ENCODE data around the gene ZC3H12C. TPM values are rescaled to one million over a fixed set of nuclear protein-coding genes. Genes with fewer than 3 reads are reported as not detected.
"Not testable (repeated sequence)": the region's sequence is repeated elsewhere in the genome, so short reads cannot be mapped to it uniquely, and the experiment has no call there.

ZC3H12C gene
- total RNA-seq, 2 donors from 2014 or later, result 0.38 to 1.4 TPM

DNA sequence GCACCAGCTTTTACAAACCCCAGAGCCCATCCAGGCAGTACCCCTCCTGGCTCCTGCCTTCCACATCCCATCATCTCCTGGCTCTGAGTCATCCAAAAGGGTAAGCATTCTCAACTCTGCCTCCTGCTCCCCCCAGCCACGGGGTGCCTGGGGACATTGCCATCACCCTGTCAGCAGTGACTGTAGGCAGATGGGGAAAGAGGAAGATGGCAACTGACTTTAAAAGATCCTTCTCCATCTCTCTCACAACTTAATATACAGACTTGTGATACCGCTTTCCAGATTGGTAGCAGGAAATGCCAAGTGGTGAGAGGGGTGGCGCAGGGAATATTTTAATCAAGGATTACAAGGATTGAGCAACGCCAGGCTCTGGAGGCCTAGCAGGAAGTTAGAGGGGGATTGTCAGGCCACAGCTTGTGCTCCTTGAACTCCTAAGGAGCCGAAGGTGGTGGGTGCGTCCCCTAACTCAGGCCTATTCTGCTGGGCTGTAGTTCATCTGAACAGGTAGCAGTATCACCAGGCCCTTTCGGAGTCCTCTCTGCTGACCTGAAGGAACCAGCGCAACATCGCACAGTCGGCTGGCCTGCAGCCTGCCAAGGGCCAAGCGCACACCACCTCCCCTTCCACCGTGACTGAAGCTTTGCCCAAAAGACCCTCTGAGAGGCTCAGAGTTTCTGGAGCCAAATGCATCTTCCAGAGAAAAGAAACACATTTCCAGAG is 83.3 kb downstream of the ZC3H12C start:
- peak in 1 of 2 donors; percentile 7 for ATAC-seq
- peaks cover 6% of the 10 kb centered on the region in 2 donors for H3K4me1 Mint-ChIP-seq (ENCODE audit: low read depth in 2 of 2)
- H3K27me3 Mint-ChIP-seq, result peaks cover 7 to 14% of the 10 kb centered on the region in 2 donors
- DNase-seq (ENCODE audit: low spot score), result no peak
- H3K9me3 Mint-ChIP-seq, result no peaks in the 10 kb centered on the region
- H3K4me3 Mint-ChIP-seq, result no peak overlapping the region
- no peaks in the 10 kb centered on the region for H3K36me3 Mint-ChIP-seq
- no peak overlapping the region for H3K27ac Mint-ChIP-seq

DNA sequence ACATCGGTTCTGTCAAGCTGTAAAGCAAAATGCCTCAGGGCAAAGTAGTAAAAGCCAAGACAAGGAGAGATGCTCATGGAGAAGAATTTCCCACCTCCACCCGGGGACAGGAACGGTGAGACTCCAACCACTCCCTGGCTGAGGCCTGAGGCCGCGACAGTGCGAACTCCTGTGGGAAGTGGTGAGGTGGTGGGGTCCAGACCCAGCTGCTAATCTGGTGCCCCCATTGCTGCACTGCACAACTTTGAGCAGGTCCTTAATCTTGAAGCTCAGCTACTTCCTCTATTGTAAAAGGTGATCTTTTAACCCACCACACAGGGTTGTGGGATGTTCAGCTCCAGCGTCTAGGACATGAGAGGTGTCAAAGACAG is 83.9 kb downstream of the ZC3H12C start:
- peaks cover 6% of the 10 kb centered on the region in 2 donors for H3K4me1 Mint-ChIP-seq (ENCODE audit: low read depth in 2 of 2)
- H3K27ac Mint-ChIP-seq, result no peak overlapping the region
- no peak overlapping the region for H3K4me3 Mint-ChIP-seq
- no peaks in the 10 kb centered on the region for H3K9me3 Mint-ChIP-seq
- ATAC-seq (no peak), DNase-seq (ENCODE audit: low spot score) (no peak)
- H3K36me3 Mint-ChIP-seq, result no peaks in the 10 kb centered on the region
- H3K27me3 Mint-ChIP-seq, result peaks cover 7 to 11% of the 10 kb centered on the region in 2 donors

DNA sequence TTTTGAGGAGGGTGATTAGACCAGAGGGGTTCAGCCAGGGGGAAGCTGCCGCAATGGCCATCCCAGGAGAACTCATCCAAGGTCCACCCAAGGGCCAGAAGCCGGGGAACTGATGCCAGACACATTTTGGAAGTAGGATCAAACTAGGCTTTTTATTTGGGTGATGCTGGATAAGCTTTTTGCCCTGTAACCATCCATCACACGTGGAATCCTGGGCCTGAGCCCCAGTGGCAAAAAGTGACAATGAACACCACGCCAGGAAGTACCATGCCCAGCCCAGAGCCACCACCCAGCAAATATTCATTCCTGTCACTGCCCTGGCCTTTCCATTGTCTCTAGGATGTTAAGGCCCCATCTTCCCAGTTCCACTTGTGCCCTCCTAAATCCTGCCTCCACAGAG is 85.9 kb downstream of the ZC3H12C start:
- ATAC-seq (no peak), DNase-seq (ENCODE audit: low spot score) (no peak)
- Mint-ChIP-seq H3K27me3 (peaks cover 0 to 2% of the 10 kb centered on the region in 2 donors), H3K9me3 (no peaks in the 10 kb centered on the region), H3K27ac (no peak overlapping the region), H3K36me3 (no peaks in the 10 kb centered on the region), H3K4me3 (no peak overlapping the region), H3K4me1 (ENCODE audit: low read depth in 2 of 2) (peaks cover 3% of the 10 kb centered on the region in 2 donors)

DNA sequence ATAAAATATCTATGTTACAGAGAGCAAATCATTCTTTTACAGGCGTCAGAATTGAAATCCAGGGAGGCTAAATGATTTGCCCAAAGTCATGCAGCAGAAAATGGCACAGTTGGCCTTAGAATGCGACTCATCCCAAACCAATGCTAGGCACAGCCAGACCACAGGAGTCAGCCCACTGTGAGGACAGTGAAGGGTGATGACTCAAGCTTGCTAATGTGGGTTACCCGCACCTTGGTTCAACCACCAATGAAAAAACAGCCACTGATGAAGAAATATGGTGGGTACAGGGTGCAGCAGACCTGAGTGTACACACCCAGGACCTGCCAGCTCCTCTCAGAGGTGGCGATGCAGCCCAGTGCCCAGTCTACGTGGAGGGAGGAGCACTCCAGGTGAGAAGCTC is 89.7 kb downstream of the ZC3H12C start:
- Mint-ChIP-seq H3K36me3 (no peaks in the 10 kb centered on the region), H3K9me3 (no peaks in the 10 kb centered on the region), H3K4me3 (no peak overlapping the region), H3K27me3 (peaks cover 0 to 2% of the 10 kb centered on the region in 2 donors), H3K4me1 (ENCODE audit: low read depth in 2 of 2) (no peaks in the 10 kb centered on the region), H3K27ac (no peak overlapping the region)
- ATAC-seq (peak; percentile 54 to 57), DNase-seq (ENCODE audit: low spot score) (no peak)

DNA sequence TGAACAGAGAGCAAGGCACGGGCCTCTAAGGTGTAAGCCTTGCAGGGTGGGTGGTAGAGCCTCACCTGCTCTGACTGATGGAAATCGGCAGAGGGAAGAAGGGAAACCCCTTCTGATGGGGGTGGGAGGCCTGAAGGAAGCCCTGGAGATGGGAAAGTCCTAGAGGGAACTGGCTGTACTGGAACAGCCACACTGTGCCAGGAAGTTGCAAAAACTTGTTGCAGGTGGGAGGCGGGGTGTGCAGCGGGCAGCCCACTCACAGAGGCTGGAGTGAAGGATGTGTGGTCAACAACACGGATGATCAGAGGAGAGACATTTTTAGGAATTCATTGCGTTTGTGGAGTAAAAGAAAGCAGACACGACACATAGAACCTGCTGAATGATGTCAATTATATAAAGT is 91.3 kb downstream of the ZC3H12C start:
- no peak overlapping the region for H3K27ac Mint-ChIP-seq
- peaks cover 0 to 6% of the 10 kb centered on the region in 2 donors for H3K27me3 Mint-ChIP-seq
- H3K4me3 Mint-ChIP-seq, result no peak overlapping the region
- H3K9me3 Mint-ChIP-seq, result no peaks in the 10 kb centered on the region
- no peaks in the 10 kb centered on the region for H3K36me3 Mint-ChIP-seq
- H3K4me1 Mint-ChIP-seq (ENCODE audit: low read depth in 2 of 2), result no peaks in the 10 kb centered on the region
- DNase-seq (ENCODE audit: low spot score) (no peak), ATAC-seq (no peak)

DNA sequence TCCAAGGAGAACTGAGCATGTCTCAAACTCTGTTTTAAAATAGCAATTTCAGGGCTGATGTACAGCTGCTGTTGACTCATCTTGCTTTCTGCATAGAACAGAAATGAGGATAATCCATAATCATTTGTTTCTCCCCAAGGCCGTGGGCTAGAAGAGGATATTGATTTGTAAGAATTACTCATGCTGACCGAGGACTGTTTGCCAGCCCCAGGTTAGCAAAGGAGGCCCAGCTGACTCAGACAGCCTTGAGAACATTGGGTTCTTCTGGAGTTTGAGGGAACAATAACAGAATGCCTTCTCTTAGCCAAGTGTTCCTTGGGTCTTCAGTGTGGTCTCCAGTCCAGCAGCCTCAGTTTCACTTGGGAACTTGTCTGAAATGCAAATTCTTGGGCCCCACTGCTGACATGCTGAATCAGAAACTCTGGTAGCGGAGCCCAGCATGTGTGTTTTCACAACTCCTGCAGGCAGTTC is 92.0 kb downstream of the ZC3H12C start:
- no peaks in the 10 kb centered on the region for H3K4me1 Mint-ChIP-seq (ENCODE audit: low read depth in 2 of 2)
- H3K4me3 Mint-ChIP-seq, result no peak overlapping the region
- no peaks in the 10 kb centered on the region for H3K9me3 Mint-ChIP-seq
- no peak for DNase-seq (ENCODE audit: low spot score)
- no peak for ATAC-seq
- H3K36me3 Mint-ChIP-seq, result no peaks in the 10 kb centered on the region
- no peak overlapping the region for H3K27ac Mint-ChIP-seq
- peaks cover 0 to 7% of the 10 kb centered on the region in 2 donors for H3K27me3 Mint-ChIP-seq

DNA sequence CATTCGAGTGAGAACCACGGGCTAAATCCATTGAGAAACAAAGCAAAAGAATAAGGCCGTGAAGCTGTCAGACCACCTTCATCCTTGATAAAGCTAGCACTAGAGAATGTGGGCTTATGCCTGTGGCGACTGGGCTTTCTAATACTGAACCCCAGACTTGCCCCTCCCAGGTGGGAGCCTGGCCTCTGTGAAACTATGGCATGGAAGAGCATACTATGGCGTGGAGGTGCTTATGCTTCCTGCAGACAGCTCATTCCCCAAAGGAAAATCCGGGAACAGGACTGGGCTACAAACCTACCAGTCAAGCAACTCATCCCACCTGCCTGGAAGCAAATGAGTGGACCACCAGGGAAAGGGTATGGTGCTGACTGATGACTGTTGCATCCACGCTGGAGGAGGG is 92.4 kb downstream of the ZC3H12C start:
- ATAC-seq, result no peak
- no peak for DNase-seq (ENCODE audit: low spot score)
- no peak overlapping the region for H3K4me3 Mint-ChIP-seq
- H3K27ac Mint-ChIP-seq, result no peak overlapping the region
- H3K9me3 Mint-ChIP-seq, result no peaks in the 10 kb centered on the region
- H3K36me3 Mint-ChIP-seq, result no peaks in the 10 kb centered on the region
- peaks cover 0 to 8% of the 10 kb centered on the region in 2 donors for H3K27me3 Mint-ChIP-seq
- H3K4me1 Mint-ChIP-seq (ENCODE audit: low read depth in 2 of 2), result no peaks in the 10 kb centered on the region

DNA sequence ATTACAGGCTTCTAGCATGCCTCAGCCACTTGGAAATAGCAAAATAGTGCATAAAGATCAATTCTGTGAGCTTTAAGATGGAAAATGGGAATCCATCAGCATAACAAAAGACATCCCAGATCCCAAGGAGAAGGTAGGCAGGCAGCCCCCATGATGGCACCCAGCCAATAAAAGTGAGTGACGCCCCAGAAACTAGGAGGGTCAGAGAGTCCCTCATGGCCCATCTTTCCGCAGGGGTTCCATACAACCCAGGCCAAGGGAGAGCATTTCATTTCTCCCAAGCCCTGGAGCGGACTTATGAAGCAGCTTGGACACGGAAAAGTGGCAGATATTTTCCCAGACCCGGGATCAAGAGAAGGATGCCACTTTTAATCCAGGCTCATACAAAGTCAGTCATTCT is 93.3 kb downstream of the ZC3H12C start:
- H3K4me3 Mint-ChIP-seq, result no peak overlapping the region
- H3K9me3 Mint-ChIP-seq, result no peaks in the 10 kb centered on the region
- no peak for DNase-seq (ENCODE audit: low spot score)
- no peak overlapping the region for H3K27ac Mint-ChIP-seq
- no peak for ATAC-seq
- peaks cover 0 to 15% of the 10 kb centered on the region in 2 donors for H3K27me3 Mint-ChIP-seq
- no peaks in the 10 kb centered on the region for H3K36me3 Mint-ChIP-seq
- H3K4me1 Mint-ChIP-seq (ENCODE audit: low read depth in 2 of 2), result no peaks in the 10 kb centered on the region

DNA sequence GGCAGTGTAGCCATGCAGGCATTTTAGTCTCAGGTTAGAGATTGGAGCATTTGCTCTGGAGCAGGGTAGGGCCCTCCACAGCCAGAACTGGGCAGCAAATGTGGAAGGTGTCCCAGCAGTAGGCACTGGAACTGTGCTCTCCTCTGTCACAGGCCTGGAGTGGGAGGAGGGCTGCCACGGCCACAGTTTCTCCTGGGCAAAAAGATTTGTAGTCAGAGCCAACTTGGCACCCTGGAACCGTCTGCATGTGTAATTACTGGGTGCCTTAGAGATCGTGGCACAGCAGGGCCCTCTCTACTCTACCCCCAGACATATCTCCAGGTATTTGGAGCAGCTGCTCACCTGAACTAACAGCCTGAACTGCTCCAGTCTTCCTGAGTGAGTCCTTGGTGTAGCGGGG is 93.7 kb downstream of the ZC3H12C start:
- Mint-ChIP-seq H3K36me3 (no peaks in the 10 kb centered on the region), H3K4me1 (ENCODE audit: low read depth in 2 of 2) (peaks cover 0 to under 1% of the 10 kb centered on the region in 2 donors), H3K27me3 (peaks cover 0 to 15% of the 10 kb centered on the region in 2 donors), H3K9me3 (no peaks in the 10 kb centered on the region), H3K4me3 (no peak overlapping the region), H3K27ac (no peak overlapping the region)
- ATAC-seq (no peak), DNase-seq (ENCODE audit: low spot score) (no peak)

DNA sequence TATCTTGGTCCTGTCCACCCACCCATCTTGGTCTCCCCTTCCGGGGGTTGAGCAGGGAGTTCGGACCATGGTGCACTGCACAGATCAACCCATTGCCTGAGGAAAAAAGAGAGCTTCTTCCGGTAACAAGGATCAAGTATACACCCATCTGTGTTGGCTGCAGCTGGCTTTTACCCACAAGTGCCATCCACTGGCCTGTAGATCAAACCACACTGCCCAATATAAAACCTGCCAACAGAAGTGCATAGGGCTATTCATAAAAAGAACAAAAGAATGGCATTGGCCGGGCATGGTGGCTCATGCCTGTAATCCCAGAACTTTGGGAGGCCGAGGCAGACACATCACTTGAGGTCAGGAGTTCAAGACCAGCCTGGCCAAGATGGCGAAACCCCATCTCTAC is 94.5 kb downstream of the ZC3H12C start:
- peaks cover 3 to 19% of the 10 kb centered on the region in 2 donors for H3K27me3 Mint-ChIP-seq
- ATAC-seq (no peak), DNase-seq (ENCODE audit: low spot score) (no peak)
- no peaks in the 10 kb centered on the region for H3K36me3 Mint-ChIP-seq
- H3K4me3 Mint-ChIP-seq, result no peak overlapping the region
- peaks cover under 1% of the 10 kb centered on the region for H3K9me3 Mint-ChIP-seq
- H3K4me1 Mint-ChIP-seq (ENCODE audit: low read depth in 2 of 2), result peaks cover 5% of the 10 kb centered on the region in 2 donors
- no peak overlapping the region for H3K27ac Mint-ChIP-seq

DNA sequence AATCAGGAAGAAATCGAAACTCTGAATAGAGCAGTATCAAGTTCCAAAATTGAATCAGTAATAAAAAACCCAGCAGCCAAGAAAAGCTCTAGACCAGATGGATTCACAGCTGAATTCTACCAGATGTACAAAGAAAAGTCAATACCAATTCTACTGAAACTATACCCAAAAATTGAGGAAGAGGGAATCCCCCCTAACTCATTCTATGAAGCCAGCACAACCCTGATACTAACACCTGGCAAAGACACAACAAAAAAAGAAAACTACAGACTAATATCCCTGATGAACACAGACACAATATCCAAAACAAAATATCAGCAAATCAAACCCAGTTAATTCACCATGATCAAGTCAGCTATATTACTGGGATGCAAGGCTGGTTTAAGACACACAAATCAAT is 97.7 kb downstream of the ZC3H12C start:
- peaks cover 7 to 25% of the 10 kb centered on the region in 2 donors for H3K27me3 Mint-ChIP-seq
- no peak overlapping the region for H3K27ac Mint-ChIP-seq
- H3K4me1 Mint-ChIP-seq (ENCODE audit: low read depth in 2 of 2), result peaks cover 5 to 8% of the 10 kb centered on the region in 2 donors
- DNase-seq (ENCODE audit: low spot score), result no peak
- ATAC-seq, result no peak
- H3K9me3 Mint-ChIP-seq, result peaks cover 5% of the 10 kb centered on the region
- H3K36me3 Mint-ChIP-seq, result no peaks in the 10 kb centered on the region
- H3K4me3 Mint-ChIP-seq, result no peak overlapping the region

DNA sequence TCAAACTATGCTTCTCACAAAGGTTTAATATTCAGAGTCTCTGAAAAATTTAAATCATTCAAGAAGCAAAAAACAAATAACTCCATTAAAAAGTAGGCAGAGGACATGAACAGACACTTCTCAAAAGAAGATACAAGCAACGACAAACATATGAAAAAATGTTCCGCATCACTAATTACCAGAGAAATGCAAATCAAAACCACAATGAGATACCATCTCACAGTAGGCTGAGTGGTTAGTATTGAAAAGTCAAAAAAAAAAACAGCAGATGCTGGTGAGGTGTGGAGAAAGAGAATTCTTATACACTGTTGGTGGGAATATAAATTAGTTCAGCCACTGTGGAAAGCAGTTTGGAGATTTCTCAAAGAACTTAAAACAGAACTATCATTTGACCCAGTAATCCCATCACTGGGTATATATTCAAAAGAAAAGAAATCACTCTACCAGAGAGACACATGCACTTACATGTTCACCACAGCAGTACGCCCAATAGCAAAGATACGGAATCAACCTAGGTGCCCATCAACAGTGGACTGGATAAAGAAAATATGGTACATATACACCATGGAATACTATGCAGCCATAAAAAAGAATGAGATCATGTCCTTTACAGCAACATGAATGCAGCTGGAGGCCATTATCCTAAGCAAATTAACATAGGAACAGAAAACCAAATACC is 99.6 kb downstream of the ZC3H12C start:
- H3K27ac Mint-ChIP-seq, H3K4me3 Mint-ChIP-seq: not testable (repeated sequence)

DNA sequence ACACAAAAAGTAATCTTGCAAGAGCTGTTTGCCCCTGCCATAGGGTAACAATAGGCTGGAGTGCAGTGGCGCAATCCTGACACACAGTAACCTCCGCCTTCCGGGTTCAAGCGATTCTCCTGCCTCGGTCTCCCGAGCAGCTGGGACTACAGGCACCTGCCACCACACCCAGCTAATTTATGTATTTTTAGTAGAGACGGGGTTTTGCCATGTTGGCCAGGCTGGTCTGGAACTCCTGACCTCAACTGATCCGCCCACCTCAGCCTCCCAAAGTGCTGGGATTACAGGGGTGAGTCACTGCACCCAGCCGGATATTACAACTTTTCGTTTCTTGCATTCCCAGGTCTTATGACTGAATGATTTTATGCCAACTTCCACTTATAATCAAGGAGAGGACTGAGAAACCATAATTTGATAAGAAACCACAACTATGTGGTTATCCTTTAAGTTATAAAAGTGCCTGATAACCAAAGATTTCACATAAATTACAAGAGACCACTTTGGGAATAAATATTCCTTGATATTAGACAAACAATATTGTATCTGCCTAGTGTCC is 101.1 kb downstream of the ZC3H12C start:
- not testable (repeated sequence) for ATAC-seq; DNase-seq (ENCODE audit: low spot score); H3K4me3 Mint-ChIP-seq; H3K9me3 Mint-ChIP-seq; H3K27ac Mint-ChIP-seq; H3K36me3 Mint-ChIP-seq; H3K4me1 Mint-ChIP-seq (ENCODE audit: low read depth in 2 of 2)
- peaks cover 7 to 21% of the 10 kb centered on the region in 2 donors for H3K27me3 Mint-ChIP-seq

More for the DNA sequence above, 99.6 kb downstream of the ZC3H12C start:
- H3K9me3 Mint-ChIP-seq; H3K36me3 Mint-ChIP-seq; DNase-seq (ENCODE audit: low spot score); ATAC-seq; H3K4me1 Mint-ChIP-seq (ENCODE audit: low read depth in 2 of 2): not testable (repeated sequence)
- H3K27me3 Mint-ChIP-seq, result peaks cover 7 to 24% of the 10 kb centered on the region in 2 donors

DNA sequence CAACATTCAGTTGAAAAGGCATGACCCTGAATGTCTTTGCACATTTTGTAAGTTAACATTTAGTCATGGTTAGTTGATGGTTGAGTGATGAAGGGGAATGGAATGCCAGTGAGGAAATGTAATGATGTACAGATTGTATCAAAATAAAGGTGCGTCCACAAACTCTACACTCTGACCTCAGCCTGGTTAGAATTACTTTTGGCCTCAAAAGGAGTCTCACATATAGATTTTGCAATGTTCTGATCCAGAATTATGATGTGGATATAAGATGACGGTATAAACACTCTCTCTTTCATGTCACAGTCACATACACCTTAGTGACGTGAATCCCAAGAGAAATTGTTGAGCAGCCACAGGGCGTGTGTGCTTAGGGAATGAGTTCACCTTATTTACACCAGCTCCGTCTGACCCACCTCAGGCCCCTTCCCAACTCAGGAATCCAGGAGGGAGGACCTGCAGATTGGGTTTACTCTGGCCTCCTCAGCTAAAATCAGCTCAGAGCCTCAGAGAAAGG is 103.1 kb downstream of the ZC3H12C start:
- Mint-ChIP-seq H3K36me3 (no peaks in the 10 kb centered on the region), H3K4me3 (no peak overlapping the region), H3K4me1 (ENCODE audit: low read depth in 2 of 2) (peaks cover 5 to 8% of the 10 kb centered on the region in 2 donors), H3K27ac (no peak overlapping the region), H3K9me3 (peaks cover 5% of the 10 kb centered on the region), H3K27me3 (peaks cover 7 to 10% of the 10 kb centered on the region in 2 donors)
- DNase-seq (ENCODE audit: low spot score), result no peak
- ATAC-seq, result no peak

Measured in natural killer cell treated with Interleukin-12 subunit alpha and Interleukin-12 subunit beta and Interleukin-15 and Interleukin-18, amount 100 ng/mL, for 72 hours (primary cell).